ACHN (cell line): ENCODE measurements around the gene PIM2.
A peak's percentile ranks its signal among the peaks of the same experiment; 100 is the strongest.

Experiments
- DNase-seq: peaks from one replicate; pipeline ENCODE4 v3.0.0-alpha.2; 2015
- in situ Hi-C: cut with HindIII; loops from 2 replicates; pipeline ENCODE4 v1.10.0; 2017; ENCODE audit warnings: low sequenced_read_pairs, low pct_ligation_motif_present, low pct_unique_long_range_greater_than_20kb

Gene PIM2

GRCh38 chrX:48911412-48912182, 7.2 kb downstream of the PIM2 start, which contains the start of gene SLC35A2:
SLC35A2 (minus strand) TSS chrX:48911646; CDS start chrX:48911636, 10 bp downstream.
- in situ Hi-C loops = no loop called here
- peak; percentile 77 for DNase-seq

GRCh38 chrX:48910926-48911411, 7.9 kb downstream of the PIM2 start:
- in situ Hi-C loops = no loop called here
- DNase-seq = peak; percentile 6

- in situ Hi-C loops = no loop called here
- DNase-seq = no peak
Observed at GRCh38 chrX:48909703-48910294, 9.0 kb downstream of the PIM2 start.

- no peak for DNase-seq
- in situ Hi-C loops = no loop called here
Observed at GRCh38 chrX:48908600-48908999, 10.2 kb downstream of the PIM2 start.

GRCh38 chrX:48905090-48905790, 13.6 kb downstream of the PIM2 start:
- in situ Hi-C loops = no loop called here
- no peak for DNase-seq

GRCh38 chrX:48904626-48905025, 14.2 kb downstream of the PIM2 start:
- no peak for DNase-seq
- in situ Hi-C loops = no loop called here

- in situ Hi-C loops = no loop called here
- DNase-seq = no peak
Observed at GRCh38 chrX:48904180-48904579, 14.6 kb downstream of the PIM2 start.

GRCh38 chrX:48903290-48903689, 15.5 kb downstream of the PIM2 start:
- in situ Hi-C loops = no loop called here
- no peak for DNase-seq

- in situ Hi-C loops = no loop called here
- DNase-seq = no peak
Observed at GRCh38 chrX:48902776-48903175, 16.0 kb downstream of the PIM2 start.

- no peak for DNase-seq
- in situ Hi-C loops = no loop called here
Observed at GRCh38 chrX:48902135-48902534, 16.7 kb downstream of the PIM2 start.

GRCh38 chrX:48901069-48901468, 17.8 kb downstream of the PIM2 start:
- no peak for DNase-seq
- in situ Hi-C loops = no loop called here

GRCh38 chrX:48899078-48899410, 19.8 kb downstream of the PIM2 start:
- in situ Hi-C loops = no loop called here

GRCh38 chrX:48897625-48898306, 21.1 kb downstream of the PIM2 start, which contains the start of the genes PQBP1 and TIMM17B:
PQBP1 (plus strand) TSS chrX:48897930; CDS start chrX:48898510, 580 bp downstream.
TIMM17B (minus strand) TSS chrX:48897768; CDS start chrX:48897749, 19 bp downstream.
- in situ Hi-C loops = no loop called here
- peak; percentile 90 for DNase-seq

More at GRCh38 chrX:48899078-48899410, 19.8 kb downstream of the PIM2 start:
- no peak for DNase-seq

- peak; percentile 64 for DNase-seq
- in situ Hi-C loops = no loop called here
Observed at GRCh38 chrX:48897157-48897624, 21.6 kb downstream of the PIM2 start.

- no peak for DNase-seq
- in situ Hi-C loops = no loop called here
Observed at GRCh38 chrX:48896611-48897011, 22.2 kb downstream of the PIM2 start.

- no peak for DNase-seq
- in situ Hi-C loops = no loop called here
Observed at GRCh38 chrX:48894891-48895290, 23.9 kb downstream of the PIM2 start.

GRCh38 chrX:48893556-48894348, 25.1 kb downstream of the PIM2 start:
- in situ Hi-C loops = no loop called here
- no peak for DNase-seq

- no peak for DNase-seq
- in situ Hi-C loops = no loop called here
Observed at GRCh38 chrX:48892896-48893295, 25.9 kb downstream of the PIM2 start.
